BLaER1 (cell line): ENCODE data around the gene CNR1.

Experiments
- H3K27ac ChIP-seq: shearing (Covaris generic); formaldehyde crosslinking; 2 replicates; pipeline ENCODE4 v1.8.1; 2022
- H3K27me3 ChIP-seq: shearing (Covaris generic); formaldehyde crosslinking; 2 replicates; pipeline ENCODE4 v1.8.1; 2022
- H3K36me3 ChIP-seq: shearing (Covaris generic); formaldehyde crosslinking; 2 replicates; pipeline ENCODE4 v1.8.1; 2022
- H3K4me1 ChIP-seq: shearing (Covaris generic); formaldehyde crosslinking; 2 replicates; pipeline ENCODE4 v1.8.1; 2022
- H3K4me2 ChIP-seq: shearing (Covaris generic); formaldehyde crosslinking; 2 replicates; pipeline ENCODE4 v1.8.1; 2022
- H3K4me3 ChIP-seq: shearing (Covaris generic); formaldehyde crosslinking; 2 replicates; pipeline ENCODE4 v1.8.1; 2022
- H3K9ac ChIP-seq: shearing (Covaris generic); formaldehyde crosslinking; 2 replicates; pipeline ENCODE4 v1.8.1; 2022
- H3K9me3 ChIP-seq: shearing (Covaris generic); formaldehyde crosslinking; 2 replicates; pipeline ENCODE4 v1.8.1; 2022
- H4K20me1 ChIP-seq: shearing (Covaris generic); formaldehyde crosslinking; 2 replicates; pipeline ENCODE4 v1.8.1; 2022
- Cebpa-rat ChIP-seq: shearing (Covaris generic); IDR thresholded peaks from 2 replicates; pipeline ENCODE4 v1.8.1; 2022

The CNR1 gene

DNA sequence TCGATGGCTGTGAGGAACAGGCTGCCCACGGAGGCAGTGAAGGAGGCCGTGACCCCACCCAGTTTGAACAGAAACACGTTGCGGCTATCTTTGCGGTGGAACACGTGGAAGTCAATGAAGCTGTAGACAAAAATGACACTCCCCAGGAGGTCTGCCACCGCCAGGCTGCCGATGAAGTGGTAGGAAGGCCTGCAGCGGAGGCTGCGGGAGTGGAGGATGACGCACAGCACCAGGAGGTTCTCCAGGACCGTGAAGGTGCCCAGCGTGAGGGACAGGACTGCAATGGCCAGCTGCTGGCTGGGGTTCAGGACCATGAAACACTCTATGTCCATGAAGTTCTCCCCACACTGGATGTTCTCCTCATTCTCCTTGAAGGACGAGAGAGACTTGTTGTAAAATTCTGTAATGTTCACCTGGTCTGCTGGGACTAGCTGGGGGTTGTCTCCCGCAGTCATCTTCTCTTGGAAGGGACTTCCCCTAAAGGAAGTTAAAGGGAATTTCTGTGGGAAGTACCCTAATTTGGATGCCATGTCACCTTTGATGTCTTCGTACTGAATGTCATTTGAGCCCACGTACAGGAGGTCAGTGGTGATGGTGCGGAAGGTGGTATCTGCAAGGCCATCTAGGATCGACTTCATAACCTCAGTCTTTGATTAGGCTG lies 21.4 kb downstream of the CNR1 start:
- H3K36me3 ChIP-seq: no peaks in the 10 kb centered on the region; the same call in 1 of the 2 replicates
- no peaks in the 10 kb centered on the region for H3K4me1 ChIP-seq
- no peak overlapping the region for H3K27ac ChIP-seq

DNA sequence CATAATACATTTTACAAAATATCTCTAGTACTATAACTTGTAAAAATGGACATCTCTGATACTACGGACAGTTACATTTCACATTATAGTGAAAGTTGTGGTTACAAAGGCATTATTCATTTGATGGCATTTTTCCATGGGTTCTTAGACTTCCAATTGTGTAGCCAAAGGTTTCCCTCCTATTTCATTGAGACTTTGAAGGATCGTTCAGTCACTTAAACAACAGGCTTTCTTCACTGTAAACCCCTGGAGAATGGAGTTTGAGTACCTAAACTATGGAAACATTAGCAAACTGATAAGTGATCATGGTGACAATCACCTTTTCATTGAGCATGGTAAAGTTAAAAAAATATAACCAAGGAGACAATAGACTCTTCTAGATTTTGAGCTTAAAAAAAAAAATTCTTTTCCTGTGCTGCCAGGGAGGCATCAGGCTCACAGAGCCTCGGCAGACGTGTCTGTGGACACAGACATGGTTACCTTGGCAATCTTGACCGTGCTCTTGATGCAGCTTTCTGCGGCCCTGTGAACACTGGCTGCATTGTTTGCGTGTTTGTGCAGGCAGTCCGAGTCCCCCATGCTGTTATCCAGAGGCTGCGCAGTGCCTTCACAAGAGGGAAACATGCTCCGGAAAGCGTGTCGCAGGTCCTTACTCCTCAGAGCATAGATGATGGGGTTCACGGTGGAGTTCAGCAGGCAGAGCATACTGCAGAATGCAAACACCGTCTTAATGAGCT lies 22.6 kb downstream of the CNR1 start:
- H3K9ac ChIP-seq: no peak overlapping the region
- H3K36me3 ChIP-seq: no peaks in the 10 kb centered on the region; the same call in 1 of the 2 replicates
- no peak for TF ChIP-seq Cebpa-rat
- H3K4me2 ChIP-seq: no peak overlapping the region
- no peaks in the 10 kb centered on the region for H4K20me1 ChIP-seq
- no peaks in the 10 kb centered on the region for H3K9me3 ChIP-seq
- no peaks in the 10 kb centered on the region for H3K27me3 ChIP-seq
- no peaks in the 10 kb centered on the region for H3K4me1 ChIP-seq
- no peak overlapping the region for H3K4me3 ChIP-seq
- H3K27ac ChIP-seq: no peak overlapping the region

More for the DNA sequence above, 21.4 kb downstream of the CNR1 start:
- Histone ChIP-seq H3K4me3 (no peak overlapping the region), H4K20me1 (no peaks in the 10 kb centered on the region), H3K9ac (no peak overlapping the region), H3K27me3 (no peaks in the 10 kb centered on the region), H3K4me2 (no peak overlapping the region), H3K9me3 (no peaks in the 10 kb centered on the region)
- no peak for TF ChIP-seq Cebpa-rat

DNA sequence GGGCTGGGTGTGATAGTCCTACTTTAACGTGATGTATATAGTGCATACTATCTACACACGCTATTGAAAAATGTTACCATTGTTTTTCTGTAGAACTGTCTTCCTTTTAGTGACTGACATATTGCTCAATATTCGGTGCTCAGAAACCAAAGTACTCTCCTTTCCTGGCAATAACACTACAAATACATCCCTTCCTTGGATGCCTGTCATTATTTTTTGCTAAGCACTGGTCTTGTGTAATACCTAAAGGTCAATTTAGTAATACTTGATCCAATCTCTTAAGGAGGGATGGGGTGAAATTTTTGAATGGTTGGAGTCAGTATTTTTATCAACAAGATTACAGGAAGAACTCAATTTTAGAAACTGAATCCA lies 23.9 kb downstream of the CNR1 start:
- H3K27ac ChIP-seq: no peak overlapping the region
- H3K9me3 ChIP-seq: no peaks in the 10 kb centered on the region
- H3K9ac ChIP-seq: no peak overlapping the region
- no peaks in the 10 kb centered on the region for H3K27me3 ChIP-seq
- no peak overlapping the region for H3K4me3 ChIP-seq
- TF ChIP-seq Cebpa-rat: no peak
- no peaks in the 10 kb centered on the region for H3K4me1 ChIP-seq
- H4K20me1 ChIP-seq: no peaks in the 10 kb centered on the region
- H3K36me3 ChIP-seq: no peaks in the 10 kb centered on the region; the same call in 1 of the 2 replicates
- H3K4me2 ChIP-seq: no peak overlapping the region

DNA sequence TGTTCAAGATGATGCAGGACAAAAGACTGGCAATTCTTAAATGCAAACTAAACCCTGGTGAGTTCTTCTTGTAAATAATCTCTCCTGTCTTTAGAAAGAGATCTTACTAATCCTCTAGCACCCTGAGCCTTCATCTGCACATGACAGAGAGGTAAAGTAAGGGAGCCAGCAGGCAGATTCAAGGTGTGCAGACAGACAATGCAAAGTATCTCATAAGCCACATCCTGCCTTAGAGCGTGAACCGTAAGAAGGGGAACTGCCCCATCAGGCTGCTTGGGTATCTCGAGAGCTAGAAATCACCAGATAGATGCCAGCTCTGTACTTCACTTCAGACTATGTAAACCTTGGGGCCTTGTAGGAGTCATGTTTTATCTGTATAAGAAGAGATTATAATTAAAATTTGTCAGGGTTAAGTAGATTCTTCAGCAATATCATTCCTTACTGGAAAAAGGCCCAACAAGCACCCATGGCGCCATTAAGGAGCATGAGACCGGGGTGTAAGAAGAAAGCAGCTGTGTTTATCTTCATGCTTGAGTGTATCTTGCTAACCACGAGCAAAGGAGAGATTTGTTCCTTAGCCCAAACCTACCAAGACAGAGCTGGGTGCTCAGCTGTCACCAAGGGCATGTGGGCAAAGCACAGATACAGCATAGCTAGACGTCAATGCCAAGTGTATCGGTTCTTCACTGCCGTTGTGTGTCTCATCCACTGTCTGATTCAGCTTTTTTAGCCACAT lies 24.4 kb downstream of the CNR1 start:
- TF ChIP-seq Cebpa-rat: no peak
- Histone ChIP-seq H3K9ac (no peak overlapping the region), H3K36me3 (no peaks in the 10 kb centered on the region; the same call in 1 of the 2 replicates), H3K4me2 (no peak overlapping the region), H3K9me3 (no peaks in the 10 kb centered on the region), H3K4me1 (no peaks in the 10 kb centered on the region), H4K20me1 (no peaks in the 10 kb centered on the region), H3K27ac (no peak overlapping the region), H3K4me3 (no peak overlapping the region), H3K27me3 (no peaks in the 10 kb centered on the region)

- H3K4me3 ChIP-seq: no peak overlapping the region
- no peaks in the 10 kb centered on the region for H3K36me3 ChIP-seq
- no peak overlapping the region for H3K4me2 ChIP-seq
- H3K9ac ChIP-seq: no peak overlapping the region
- H3K9me3 ChIP-seq: no peaks in the 10 kb centered on the region
- H3K4me1 ChIP-seq: no peaks in the 10 kb centered on the region
- no peak overlapping the region for H3K27ac ChIP-seq
- TF ChIP-seq Cebpa-rat: no peak
- no peaks in the 10 kb centered on the region for H3K27me3 ChIP-seq
- no peaks in the 10 kb centered on the region for H4K20me1 ChIP-seq
Observed at GRCh38 chr6:88137915-88138314, 28.2 kb downstream of the CNR1 start.

DNA sequence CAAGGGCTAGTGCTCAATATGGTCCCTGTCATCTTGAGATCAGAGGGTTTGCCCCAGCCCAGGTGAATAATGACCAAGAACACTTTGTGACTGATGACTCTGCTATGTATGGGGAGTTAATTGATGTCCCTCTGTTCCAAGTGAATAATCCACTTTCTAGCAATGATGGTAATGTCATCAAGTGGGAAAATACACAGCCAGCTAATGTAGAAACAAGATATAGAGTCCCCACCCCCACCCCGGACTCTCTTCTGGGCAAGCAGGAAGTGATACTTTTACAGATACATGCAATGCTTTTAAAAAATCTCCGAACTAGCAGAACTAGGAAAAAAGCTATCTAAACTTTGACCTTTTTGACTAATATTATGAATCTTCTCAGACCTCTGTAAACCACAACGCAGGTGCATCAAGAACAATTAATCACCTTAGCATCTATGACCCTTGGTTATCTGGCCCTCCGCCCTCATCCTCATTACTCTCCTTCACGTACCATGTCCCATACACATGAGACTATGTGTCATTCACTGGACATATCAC lies 30.5 kb downstream of the CNR1 start:
- Histone ChIP-seq H3K4me1 (no peaks in the 10 kb centered on the region), H3K9ac (no peak overlapping the region), H3K36me3 (no peaks in the 10 kb centered on the region), H3K4me2 (no peak overlapping the region), H3K27me3 (no peaks in the 10 kb centered on the region), H4K20me1 (no peaks in the 10 kb centered on the region), H3K27ac (no peak overlapping the region), H3K4me3 (no peak overlapping the region), H3K9me3 (no peaks in the 10 kb centered on the region)
- no peak for TF ChIP-seq Cebpa-rat

DNA sequence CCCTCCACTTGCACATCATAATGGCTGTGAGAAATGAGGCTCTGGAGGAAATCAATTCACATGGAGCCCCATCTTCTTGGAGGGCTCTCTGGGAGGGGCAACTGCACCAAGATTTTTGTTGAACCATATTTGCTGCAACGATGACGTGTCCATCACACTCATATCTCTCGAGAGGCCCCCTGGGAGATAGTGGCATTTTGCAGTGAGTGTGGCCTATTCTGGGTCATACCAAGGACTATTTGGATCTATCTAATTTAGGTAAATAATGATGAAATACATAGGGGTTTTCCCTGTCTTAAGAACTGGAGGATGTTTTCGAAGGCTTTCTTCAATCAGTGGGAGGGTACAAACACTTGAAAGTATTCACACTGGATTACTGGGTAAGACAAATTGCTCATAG lies 31.6 kb downstream of the CNR1 start:
- no peaks in the 10 kb centered on the region for H3K4me1 ChIP-seq
- H3K4me3 ChIP-seq: no peak overlapping the region
- H3K27ac ChIP-seq: no peak overlapping the region
- no peaks in the 10 kb centered on the region for H3K9me3 ChIP-seq
- no peaks in the 10 kb centered on the region for H3K36me3 ChIP-seq
- H4K20me1 ChIP-seq: no peaks in the 10 kb centered on the region
- TF ChIP-seq Cebpa-rat: no peak
- H3K27me3 ChIP-seq: no peaks in the 10 kb centered on the region
- H3K9ac ChIP-seq: no peak overlapping the region
- no peak overlapping the region for H3K4me2 ChIP-seq

DNA sequence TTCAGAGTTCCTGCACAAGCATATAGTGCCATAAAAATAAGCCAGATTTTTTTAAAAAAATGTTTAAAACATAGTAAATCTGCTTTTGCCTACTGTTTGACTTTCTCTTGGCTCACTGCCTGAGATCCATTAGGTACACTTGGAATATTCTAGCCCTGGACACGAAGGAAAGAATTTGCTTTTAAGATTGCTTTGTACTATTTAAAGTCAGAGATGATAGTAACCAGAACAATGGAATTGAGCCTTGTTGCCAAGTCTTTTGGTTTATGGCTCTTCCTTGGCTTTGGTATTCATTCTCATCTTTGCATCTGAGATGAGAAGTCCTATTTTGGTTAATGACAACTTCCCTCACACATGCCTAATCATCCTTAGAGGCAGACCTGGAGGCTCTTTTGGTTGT lies 32.4 kb downstream of the CNR1 start:
- no peak for TF ChIP-seq Cebpa-rat
- H3K27ac ChIP-seq: no peak overlapping the region
- no peak overlapping the region for H3K4me3 ChIP-seq
- H4K20me1 ChIP-seq: no peaks in the 10 kb centered on the region
- no peaks in the 10 kb centered on the region for H3K9me3 ChIP-seq
- H3K4me1 ChIP-seq: no peaks in the 10 kb centered on the region
- H3K27me3 ChIP-seq: no peaks in the 10 kb centered on the region
- H3K4me2 ChIP-seq: no peak overlapping the region
- no peaks in the 10 kb centered on the region for H3K36me3 ChIP-seq
- H3K9ac ChIP-seq: no peak overlapping the region

DNA sequence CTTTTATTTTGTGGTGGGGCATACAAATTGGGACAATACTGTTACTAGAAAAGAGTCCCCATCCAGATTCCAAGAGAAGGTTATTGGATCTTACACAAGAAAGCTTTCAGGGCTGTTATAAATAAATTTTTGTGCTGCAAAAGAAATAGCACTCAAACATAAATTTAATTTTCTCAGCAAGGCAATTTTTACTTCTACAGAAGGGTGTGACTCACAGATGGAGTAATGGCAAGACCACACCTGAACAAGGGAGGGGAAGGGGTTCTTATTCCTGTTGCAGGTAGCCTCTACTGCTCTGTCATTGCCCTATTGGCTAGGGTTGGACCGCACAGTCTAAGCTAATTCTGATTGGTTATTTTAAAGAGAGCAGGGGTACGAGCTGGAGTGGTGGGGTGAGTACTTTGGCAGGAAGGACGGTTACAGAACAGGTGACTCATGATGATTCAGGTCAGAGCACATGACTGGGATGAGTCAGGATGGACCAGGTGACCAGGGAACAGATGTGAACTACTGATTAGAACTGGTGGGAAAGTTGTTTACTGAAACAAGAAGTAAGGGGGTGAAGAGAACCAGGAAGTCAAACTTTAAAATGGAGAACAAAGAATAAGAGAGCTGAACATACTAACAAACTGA lies 41.1 kb downstream of the CNR1 start:
- TF ChIP-seq Cebpa-rat: no peak
- H3K4me1 ChIP-seq: no peaks in the 10 kb centered on the region
- H3K36me3 ChIP-seq: no peaks in the 10 kb centered on the region
- no peak overlapping the region for H3K4me3 ChIP-seq
- H3K27me3 ChIP-seq: no peaks in the 10 kb centered on the region
- H3K27ac ChIP-seq: no peak overlapping the region
- H3K9me3 ChIP-seq: peaks cover 14% of the 10 kb centered on the region; the same call in 1 of the 2 replicates
- no peak overlapping the region for H3K9ac ChIP-seq
- no peaks in the 10 kb centered on the region for H4K20me1 ChIP-seq
- no peak overlapping the region for H3K4me2 ChIP-seq
